ENCODE measurements around the gene SIGLEC15.

GRCh38 chr18:45801416-45802004 lies 24.0 kb upstream of the SIGLEC15 start:
- TF ChIP-seq CTCF (IDR thresholded peaks at IDR 0.05; ENCODE audit: insufficient read depth, low read length, poor library complexity, severe bottlenecking) = no peak
- TF ChIP-seq EZH2phosphoT487 (conservative IDR thresholded peaks at IDR 0.05; ENCODE audit: low read length) = no peak

Data from SU-DHL-6 (cell line).